Pulmonary artery endothelial cell (primary cell): ENCODE results near the gene PPA1. TPM values are rescaled to one million over a fixed set of nuclear protein-coding genes. Genes with fewer than 3 reads are reported as not detected.
"Not testable (repeated sequence)": the region's sequence is repeated elsewhere in the genome, so short reads cannot be mapped to it uniquely, and the experiment has no call there.

Source experiments
- DNase-seq: peaks from one replicate; pipeline ENCODE4 v3.0.0-alpha.2; 2011; ENCODE audit warnings: low read depth, low spot score
- total RNA-seq: library from RNA; depleted of rRNA; stranded (reverse); fragments of >200 nt; gene quantifications from 2 replicates; pipeline ENCODE4 v1.2.3, GENCODE V29; 2014

The PPA1 gene
- total RNA-seq, 1 donor from 2014 or later, result 295 TPM

GRCh38 chr10:70255329-70256299 is 22.4 kb upstream of the PPA1 start:
- no peak for DNase-seq

- no peak for DNase-seq
Measured at GRCh38 chr10:70254778-70255328, 21.6 kb upstream of the PPA1 start.

GRCh38 chr10:70253878-70254765 is 20.9 kb upstream of the PPA1 start:
- no peak for DNase-seq

GRCh38 chr10:70250961-70251680 is 17.9 kb upstream of the PPA1 start:
- no peak for DNase-seq

GRCh38 chr10:70247360-70247759 is 14.1 kb upstream of the PPA1 start:
- DNase-seq, result no peak

GRCh38 chr10:70241081-70241480 is 7.9 kb upstream of the PPA1 start:
- no peak for DNase-seq

GRCh38 chr10:70239986-70240385 is 6.8 kb upstream of the PPA1 start:
- not testable (repeated sequence) for DNase-seq

GRCh38 chr10:70239077-70239976 is 6.1 kb upstream of the PPA1 start:
- not testable (repeated sequence) for DNase-seq

- not testable (repeated sequence) for DNase-seq
Measured at GRCh38 chr10:70237958-70238536, 4.8 kb upstream of the PPA1 start.

GRCh38 chr10:70234668-70235447 is 1.6 kb upstream of the PPA1 start:
- no peak for DNase-seq

GRCh38 chr10:70233939-70234300 is 691 bp upstream of the PPA1 start:
- DNase-seq, result no peak

- DNase-seq, result no peak
Measured at GRCh38 chr10:70232859-70233108, 445 bp downstream of the PPA1 start.

GRCh38 chr10:70232155-70232858 is 922 bp downstream of the PPA1 start:
- peak; percentile 19 for DNase-seq

GRCh38 chr10:70228491-70228890 is 4.7 kb downstream of the PPA1 start:
- no peak for DNase-seq

- DNase-seq, result no peak
Measured at GRCh38 chr10:70227548-70228320, 5.5 kb downstream of the PPA1 start.

- no peak for DNase-seq
Measured at GRCh38 chr10:70223728-70224127, 9.5 kb downstream of the PPA1 start.

- not testable (repeated sequence) for DNase-seq
Measured at GRCh38 chr10:70222811-70223447, 10.3 kb downstream of the PPA1 start.
